HepG2 (cell line): ENCODE data around the gene PTGR1. TPM values are rescaled to one million over a fixed set of nuclear protein-coding genes. Genes with fewer than 3 reads are reported as not detected.

Experiments
- AGO2 ChIP-seq: fragments of 200-400 bp; formaldehyde crosslinking; optimal IDR thresholded peaks from 2 replicates; pipeline ENCODE3; 2017; ENCODE audit warnings: mild to moderate bottlenecking, low read depth, low read length, moderate library complexity
- ATF7-NPFF ChIP-seq: sonication (generic); formaldehyde crosslinking; IDR thresholded peaks from 2 replicates; pipeline ENCODE4 v1.8.1; 2023; ENCODE audit warnings: mild to moderate bottlenecking, low read depth, missing genetic modification reagents, moderate library complexity
- CREM ChIP-seq, 2 experiments: sonication (generic) in 1 of 2; formaldehyde crosslinking in 1 of 2; IDR thresholded peaks; 2 replicates each; pipeline versions ENCODE4 v1.4.0 to v1.6.1; 2016 to 2020; ENCODE audit warnings: antibody characterized with exemption in 1 of 2, mild to moderate bottlenecking in 1 of 2, missing genetic modification reagents in 1 of 2
- FOXK1 ChIP-seq: sonication (generic); formaldehyde crosslinking; IDR thresholded peaks from 2 replicates; pipeline ENCODE4 v1.4.0; 2020; ENCODE audit warnings: low read depth, missing genetic modification reagents, borderline replicate concordance
- FOXP1 ChIP-seq, 2 experiments: fragments of 450-650 bp in 1 of 2; IDR thresholded peaks; 2 replicates each; pipeline ENCODE4 v1.6.1; 2017 to 2018; ENCODE audit warnings: antibody characterized with exemption in 1 of 2
- GABPB1 ChIP-seq: IDR thresholded peaks from 2 replicates; pipeline ENCODE4 v1.6.1; 2016; ENCODE audit warnings: mild to moderate bottlenecking, missing genetic modification reagents, moderate library complexity, missing compliant biosample characterization
- IKZF4 ChIP-seq: sonication (generic); formaldehyde crosslinking; IDR thresholded peaks from 2 replicates; pipeline ENCODE4 v1.5.1; 2020; ENCODE audit warnings: borderline replicate concordance, mild to moderate bottlenecking, low read depth, missing genetic modification reagents; ENCODE audit errors: not compliant biosample characterization
- MAFK ChIP-seq, 2 experiments: IDR thresholded peaks in 1 of 2; conservative IDR thresholded peaks in 1 of 2; 2 replicates each; pipeline ENCODE4 v1.6.1; 2011; ENCODE audit warnings: improper control_type of control experiment in 2 of 2, low read length in 2 of 2
- NBN ChIP-seq: fragments of 450-650 bp; conservative IDR thresholded peaks from 2 replicates; pipeline ENCODE4 v1.6.1; 2017
- NFE2 ChIP-seq: sonication (generic); formaldehyde crosslinking; IDR thresholded peaks from 2 replicates; pipeline ENCODE4 v1.4.0; 2020; ENCODE audit warnings: missing genetic modification reagents
- NFIB ChIP-seq: sonication (generic); formaldehyde crosslinking; IDR thresholded peaks from 2 replicates; pipeline ENCODE4 v1.9.0; 2021; ENCODE audit warnings: missing genetic modification reagents, mild to moderate bottlenecking, borderline replicate concordance
- NR3C1 ChIP-seq: sonication (generic); formaldehyde crosslinking; IDR thresholded peaks from 2 replicates; pipeline ENCODE4 v1.4.0; 2020; ENCODE audit warnings: missing genetic modification reagents
- PHF20 ChIP-seq: sonication (generic); formaldehyde crosslinking; IDR thresholded peaks from 2 replicates; pipeline ENCODE4 v1.5.0; 2020; ENCODE audit warnings: mild to moderate bottlenecking, missing genetic modification reagents
- POLR2A ChIP-seq, 2 experiments: IDR thresholded peaks; 2 replicates each; pipeline ENCODE4 v1.6.1; 2011; ENCODE audit warnings: low read depth in 2 of 2, low read length in 2 of 2, mild to moderate bottlenecking in 1 of 2, moderate library complexity in 1 of 2; ENCODE audit not compliant: insufficient read depth in 1 of 2
- RORA ChIP-seq: sonication (generic); formaldehyde crosslinking; IDR thresholded peaks from 2 replicates; pipeline ENCODE4 v1.5.0; 2020; ENCODE audit warnings: mild to moderate bottlenecking, missing genetic modification reagents, moderate library complexity
- SP1 ChIP-seq, 2 experiments: fragments of 450-650 bp in 1 of 2; sonication (generic) in 1 of 2; formaldehyde crosslinking in 1 of 2; IDR thresholded peaks; 2 replicates each; pipeline versions ENCODE4 v1.4.0 to v1.6.1; 2016 to 2020; ENCODE audit warnings: missing genetic modification reagents in 1 of 2
- TMF1 ChIP-seq: sonication (generic); formaldehyde crosslinking; IDR thresholded peaks from 2 replicates; pipeline ENCODE4 v1.8.1; 2022; ENCODE audit warnings: low read depth, missing genetic modification reagents
- ZNF260 ChIP-seq: sonication (generic); formaldehyde crosslinking; IDR thresholded peaks from 2 replicates; pipeline ENCODE4 v1.4.0; 2020; ENCODE audit warnings: missing genetic modification reagents, low read depth, mild to moderate bottlenecking, borderline replicate concordance
- ZNF451 ChIP-seq: sonication (generic); formaldehyde crosslinking; IDR thresholded peaks from 2 replicates; pipeline ENCODE4 v1.5.0; 2020; ENCODE audit warnings: mild to moderate bottlenecking, missing genetic modification reagents
- ZNF552 ChIP-seq: sonication (generic); formaldehyde crosslinking; IDR thresholded peaks from 2 replicates; pipeline ENCODE4 v1.9.0; 2022; ENCODE audit warnings: missing genetic modification reagents, mild to moderate bottlenecking, borderline replicate concordance
- polyA plus RNA-seq, 8 experiments: library from polyadenylated mRNA; depleted of rRNA in 3 of 8; stranded (reverse) in 7 of 8; unstranded in 1 of 8; fragments of >200 nt; fragmentation: Illumina TruSeq in 4 of 8; extraction: Trizol in 4 of 8; gene quantifications; 2 replicates each; pipeline versions ENCODE4 v1.2.1 to v1.2.3, GENCODE V29; 2011 to 2016; ENCODE audit warnings: low read depth in 4 of 8, missing spikeins in 1 of 8, mixed read lengths in 1 of 8; ENCODE audit not compliant: insufficient read depth in 1 of 8
- total RNA-seq, 5 experiments: library from RNA; depleted of rRNA; stranded (reverse); fragments of >200 nt; fragmentation: Illumina TruSeq; extraction: Trizol; gene quantifications; 2 replicates each; pipeline ENCODE4 v1.2.3, GENCODE V29; 2016; ENCODE audit warnings: low read depth in 1 of 5
- TF ChIP-seq, protein P1 (sequence below): sonication (generic); formaldehyde crosslinking; IDR thresholded peaks from 2 replicates; pipeline ENCODE4 v1.5.0; 2020; ENCODE audit warnings: mild to moderate bottlenecking, missing genetic modification reagents
- TF ChIP-seq, protein P2 (sequence below): sonication (generic); formaldehyde crosslinking; IDR thresholded peaks from 2 replicates; pipeline ENCODE4 v1.4.0; 2020; ENCODE audit warnings: missing genetic modification reagents
- TF ChIP-seq, protein P3 (sequence below): sonication (generic); formaldehyde crosslinking; IDR thresholded peaks from 2 replicates; pipeline ENCODE4 v1.4.0; 2020; ENCODE audit warnings: low read depth, mild to moderate bottlenecking, missing genetic modification reagents

PTGR1 gene
- total and polyA plus RNA-seq, 2 of the 13 experiments (the other 11 are each of a cell fraction or from before 2014, with no cell fraction given): 6.0 to 15.8 TPM

DNA sequence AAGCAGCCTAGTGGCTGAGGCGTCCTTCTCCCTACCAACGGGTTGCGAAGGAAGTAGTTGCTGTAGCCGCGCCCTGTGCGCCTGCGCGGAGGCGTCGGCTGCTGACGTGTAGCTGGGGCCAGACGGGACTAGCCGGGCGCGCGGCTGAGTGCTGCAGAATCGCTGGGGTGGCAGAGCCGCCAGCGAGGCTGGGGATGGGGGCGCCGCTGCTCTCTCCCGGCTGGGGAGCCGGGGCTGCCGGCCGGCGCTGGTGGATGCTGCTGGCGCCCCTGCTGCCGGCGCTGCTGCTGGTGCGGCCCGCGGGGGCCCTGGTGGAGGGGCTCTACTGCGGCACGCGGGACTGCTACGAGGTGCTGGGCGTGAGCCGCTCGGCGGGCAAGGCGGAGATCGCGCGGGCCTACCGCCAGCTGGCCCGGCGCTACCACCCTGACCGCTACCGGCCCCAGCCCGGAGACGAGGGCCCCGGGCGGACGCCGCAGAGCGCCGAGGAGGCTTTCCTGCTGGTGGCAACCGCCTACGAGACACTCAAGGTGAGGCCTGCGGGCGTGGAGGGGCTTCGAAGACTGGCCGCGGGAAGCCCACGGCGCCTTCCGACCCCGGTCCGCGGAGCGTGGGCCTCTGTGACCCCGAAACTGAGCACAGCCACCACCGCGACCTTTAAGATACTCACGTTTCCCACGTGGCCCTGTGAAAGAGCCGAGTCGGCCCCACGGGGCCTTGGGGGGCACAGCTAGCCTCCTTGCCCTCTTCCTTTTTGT is 31.9 kb upstream of the PTGR1 start, which contains the start of gene DNAJC25 (continued):
- TF ChIP-seq, protein P1, sequence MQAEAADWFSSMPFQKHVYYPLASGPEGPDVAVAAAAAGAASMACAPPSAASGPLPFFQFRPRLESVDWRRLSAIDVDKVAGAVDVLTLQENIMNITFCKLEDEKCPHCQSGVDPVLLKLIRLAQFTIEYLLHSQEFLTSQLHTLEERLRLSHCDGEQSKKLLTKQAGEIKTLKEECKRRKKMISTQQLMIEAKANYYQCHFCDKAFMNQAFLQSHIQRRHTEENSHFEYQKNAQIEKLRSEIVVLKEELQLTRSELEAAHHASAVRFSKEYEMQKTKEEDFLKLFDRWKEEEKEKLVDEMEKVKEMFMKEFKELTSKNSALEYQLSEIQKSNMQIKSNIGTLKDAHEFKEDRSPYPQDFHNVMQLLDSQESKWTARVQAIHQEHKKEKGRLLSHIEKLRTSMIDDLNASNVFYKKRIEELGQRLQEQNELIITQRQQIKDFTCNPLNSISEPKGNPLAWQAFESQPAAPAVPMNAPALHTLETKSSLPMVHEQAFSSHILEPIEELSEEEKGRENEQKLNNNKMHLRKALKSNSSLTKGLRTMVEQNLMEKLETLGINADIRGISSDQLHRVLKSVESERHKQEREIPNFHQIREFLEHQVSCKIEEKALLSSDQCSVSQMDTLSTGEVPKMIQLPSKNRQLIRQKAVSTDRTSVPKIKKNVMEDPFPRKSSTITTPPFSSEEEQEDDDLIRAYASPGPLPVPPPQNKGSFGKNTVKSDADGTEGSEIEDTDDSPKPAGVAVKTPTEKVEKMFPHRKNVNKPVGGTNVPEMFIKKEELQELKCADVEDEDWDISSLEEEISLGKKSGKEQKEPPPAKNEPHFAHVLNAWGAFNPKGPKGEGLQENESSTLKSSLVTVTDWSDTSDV (CRISPR knock-in tag): no peak
- TF ChIP-seq PHF20: peak; percentile 46; the same call in 1 of the 2 replicates
- no peak for TF ChIP-seq RORA (CRISPR knock-in tag)
- no peak for TF ChIP-seq SP1 (IDR thresholded peaks at IDR 0.05)
- no peak for TF ChIP-seq SP1 (CRISPR knock-in tag; IDR thresholded peaks at IDR 0.05)
- no peak for TF ChIP-seq ZNF451 (CRISPR knock-in tag)
- no peak for TF ChIP-seq NFIB
- peak; percentile 72 for TF ChIP-seq IKZF4 (CRISPR knock-in tag)
- TF ChIP-seq POLR2A (IDR thresholded peaks at IDR 0.05; ENCODE audit: insufficient read depth in 1 of 2, low read depth in 2 of 2, low read length in 2 of 2): peak; percentile 99 to 100
- no peak for TF ChIP-seq TMF1 (CRISPR knock-in tag)
- peak; percentile 81 for TF ChIP-seq CREM (IDR thresholded peaks at IDR 0.05)
- no peak for TF ChIP-seq CREM (CRISPR knock-in tag; IDR thresholded peaks at IDR 0.05)
- TF ChIP-seq ZNF260: no peak
- TF ChIP-seq, protein P2, sequence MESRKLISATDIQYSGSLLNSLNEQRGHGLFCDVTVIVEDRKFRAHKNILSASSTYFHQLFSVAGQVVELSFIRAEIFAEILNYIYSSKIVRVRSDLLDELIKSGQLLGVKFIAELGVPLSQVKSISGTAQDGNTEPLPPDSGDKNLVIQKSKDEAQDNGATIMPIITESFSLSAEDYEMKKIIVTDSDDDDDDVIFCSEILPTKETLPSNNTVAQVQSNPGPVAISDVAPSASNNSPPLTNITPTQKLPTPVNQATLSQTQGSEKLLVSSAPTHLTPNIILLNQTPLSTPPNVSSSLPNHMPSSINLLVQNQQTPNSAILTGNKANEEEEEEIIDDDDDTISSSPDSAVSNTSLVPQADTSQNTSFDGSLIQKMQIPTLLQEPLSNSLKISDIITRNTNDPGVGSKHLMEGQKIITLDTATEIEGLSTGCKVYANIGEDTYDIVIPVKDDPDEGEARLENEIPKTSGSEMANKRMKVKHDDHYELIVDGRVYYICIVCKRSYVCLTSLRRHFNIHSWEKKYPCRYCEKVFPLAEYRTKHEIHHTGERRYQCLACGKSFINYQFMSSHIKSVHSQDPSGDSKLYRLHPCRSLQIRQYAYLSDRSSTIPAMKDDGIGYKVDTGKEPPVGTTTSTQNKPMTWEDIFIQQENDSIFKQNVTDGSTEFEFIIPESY (CRISPR knock-in tag): no peak
- TF ChIP-seq MAFK (conservative IDR thresholded peaks at IDR 0.05 in 1 of 2, IDR thresholded peaks at IDR 0.05 in 1 of 2; ENCODE audit: low read length in 2 of 2): peak; percentile 41 to 51; a peak in 3 of 4 replicates
- no peak for TF ChIP-seq NR3C1 (CRISPR knock-in tag)
- TF ChIP-seq ATF7-NPFF (CRISPR knock-in tag): peak; percentile 86
- TF ChIP-seq AGO2: peak; percentile 77
- peak; percentile 97 for TF ChIP-seq GABPB1 (CRISPR knock-in tag)
- TF ChIP-seq FOXP1 (IDR thresholded peaks at IDR 0.05): no peak
- no peak for TF ChIP-seq FOXP1 (CRISPR knock-in tag; IDR thresholded peaks at IDR 0.05)
- TF ChIP-seq NFE2 (CRISPR knock-in tag): no peak
- TF ChIP-seq, protein P3, sequence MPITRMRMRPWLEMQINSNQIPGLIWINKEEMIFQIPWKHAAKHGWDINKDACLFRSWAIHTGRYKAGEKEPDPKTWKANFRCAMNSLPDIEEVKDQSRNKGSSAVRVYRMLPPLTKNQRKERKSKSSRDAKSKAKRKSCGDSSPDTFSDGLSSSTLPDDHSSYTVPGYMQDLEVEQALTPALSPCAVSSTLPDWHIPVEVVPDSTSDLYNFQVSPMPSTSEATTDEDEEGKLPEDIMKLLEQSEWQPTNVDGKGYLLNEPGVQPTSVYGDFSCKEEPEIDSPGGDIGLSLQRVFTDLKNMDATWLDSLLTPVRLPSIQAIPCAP (CRISPR knock-in tag): no peak
- TF ChIP-seq FOXK1 (CRISPR knock-in tag): no peak
- no peak for TF ChIP-seq NBN
- no peak; the same call in 1 of the 2 replicates for TF ChIP-seq ZNF552 (CRISPR knock-in tag)
